HL-60 (cell line): ENCODE measurements around the gene WDR48.

Experiments
- DNase-seq, 2 experiments: peaks; one replicate each; pipeline ENCODE4 v3.0.0-alpha.2; 2010 to 2020; ENCODE audit warnings: low read depth in 1 of 2, low spot score in 1 of 2
- H3K27ac ChIP-seq: fragments of 250-450 bp; sonication (Bioruptor Pico); replicated peaks from 2 replicates; pipeline ENCODE4 v1.5.1; 2020; ENCODE audit warnings: mild to moderate bottlenecking, moderate library complexity
- H3K27me3 ChIP-seq: fragments of 250-450 bp; sonication (Bioruptor Pico); 2 replicates; pipeline ENCODE4 v1.5.1; 2021; ENCODE audit warnings: mild to moderate bottlenecking, moderate library complexity; ENCODE audit not compliant: insufficient read depth, poor library complexity, severe bottlenecking
- H3K4me3 ChIP-seq: replicated peaks from 2 replicates; pipeline ENCODE4 v1.5.1; 2011; ENCODE audit warnings: mild to moderate bottlenecking, control low read depth, low read length; ENCODE audit not compliant: insufficient read depth
- CTCF ChIP-seq: IDR thresholded peaks from one replicate; pipeline ENCODE4 v1.5.1; 2011; ENCODE audit warnings: low read length, control low read depth, inconsistent platforms; ENCODE audit not compliant: insufficient read depth
- GABPA ChIP-seq: IDR thresholded peaks from 2 replicates; pipeline ENCODE4 v1.6.1; 2012; ENCODE audit warnings: low read depth
- POLR2AphosphoS5 ChIP-seq: IDR thresholded peaks from 2 replicates; pipeline ENCODE4 v1.6.1; 2012; ENCODE audit warnings: low read depth
- REST ChIP-seq: IDR thresholded peaks from 2 replicates; pipeline ENCODE4 v1.6.1; 2012; ENCODE audit warnings: low read depth; ENCODE audit not compliant: insufficient replicate concordance
- SPI1 ChIP-seq: IDR thresholded peaks from 2 replicates; pipeline ENCODE4 v1.6.1; 2012; ENCODE audit warnings: low read depth, mild to moderate bottlenecking, borderline replicate concordance

Gene WDR48

GRCh38 chr3:39130026-39130425 lies 78.2 kb downstream of the WDR48 start:
- TF ChIP-seq REST (no peak), POLR2AphosphoS5 (no peak), CTCF (no peak), GABPA (no peak), SPI1 (no peak)
- H3K4me3 ChIP-seq = no peak overlapping the region
- no peak for DNase-seq
- H3K27me3 ChIP-seq = no peaks in the 10 kb centered on the region
- no peak overlapping the region for H3K27ac ChIP-seq

GRCh38 chr3:39130693-39131265 lies 79.0 kb downstream of the WDR48 start:
- no peak for TF ChIP-seq GABPA
- no peak for TF ChIP-seq CTCF
- TF ChIP-seq REST = no peak
- TF ChIP-seq POLR2AphosphoS5 = no peak
- TF ChIP-seq SPI1 = no peak
- Histone ChIP-seq H3K27me3 (no peaks in the 10 kb centered on the region), H3K4me3 (no peak overlapping the region), H3K27ac (no peak overlapping the region)
- no peak for DNase-seq

- DNase-seq = no peak
- Histone ChIP-seq H3K4me3 (no peak overlapping the region), H3K27me3 (no peaks in the 10 kb centered on the region), H3K27ac (no peak overlapping the region)
- TF ChIP-seq REST = no peak
- TF ChIP-seq CTCF = no peak
- TF ChIP-seq SPI1 = no peak
- TF ChIP-seq POLR2AphosphoS5 = no peak
- TF ChIP-seq GABPA = no peak
Measured at GRCh38 chr3:39132096-39133092, 80.6 kb downstream of the WDR48 start.
